GM21737 (cell line): ENCODE data around the gene FERMT2.

ENCODE experiments used
- ATAC-seq: cut with Tn5 transposase; IDR thresholded peaks from one replicate; pipeline ENCODE4 v1.9.1; 2021; ENCODE audit warnings: mild to moderate bottlenecking, moderate library complexity; ENCODE audit not compliant: unreplicated experiment

The FERMT2 gene

DNA sequence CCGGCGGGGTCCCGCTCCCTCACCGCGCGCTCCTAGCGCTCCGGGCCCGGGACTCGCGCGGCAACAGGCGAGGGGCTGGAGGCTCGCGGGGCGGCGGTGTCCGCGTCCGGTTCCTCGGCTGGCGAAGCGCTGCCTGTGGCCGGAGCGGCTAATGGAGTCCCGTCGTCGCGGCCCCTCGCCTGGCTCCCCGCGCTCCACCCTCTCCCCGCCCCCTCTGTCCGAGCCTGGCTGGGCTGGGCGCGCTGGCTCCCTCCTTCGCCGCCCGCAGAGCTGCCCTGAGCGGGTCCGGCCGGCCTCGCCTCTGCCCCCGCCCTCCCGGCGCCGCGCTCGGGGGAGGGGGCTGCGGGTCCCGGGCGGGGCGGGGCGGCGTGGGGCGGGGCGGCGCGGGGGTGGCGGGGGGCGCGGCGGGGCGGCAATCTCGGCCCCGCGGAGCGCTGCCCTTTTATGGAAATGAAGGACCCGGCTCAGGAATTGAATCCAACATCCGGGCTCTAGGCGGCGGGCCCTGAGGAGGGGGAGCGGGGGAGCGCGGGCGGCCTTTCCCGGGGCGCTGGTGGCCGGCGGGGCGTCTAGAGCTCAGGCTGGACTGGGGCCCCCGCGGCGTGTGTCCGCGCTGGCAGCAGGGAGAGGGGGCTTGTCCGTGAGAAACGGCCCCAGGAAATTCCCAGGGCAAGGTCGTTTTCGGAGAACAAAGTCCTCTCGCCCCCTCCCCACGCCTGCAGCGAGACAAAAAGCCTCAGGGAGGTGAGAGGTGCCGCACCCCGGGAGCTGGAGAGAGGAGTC lies at the start of gene FERMT2:
Gene FERMT2 (minus strand): TSS at position 153 of the 783 bp plus-strand sequence. CDS start 482 bp downstream, outside the sequence.
- no peak for ATAC-seq

GRCh38 chr14:52998376-52999015 lies 47.6 kb upstream of the FERMT2 start:
- no peak for ATAC-seq

DNA sequence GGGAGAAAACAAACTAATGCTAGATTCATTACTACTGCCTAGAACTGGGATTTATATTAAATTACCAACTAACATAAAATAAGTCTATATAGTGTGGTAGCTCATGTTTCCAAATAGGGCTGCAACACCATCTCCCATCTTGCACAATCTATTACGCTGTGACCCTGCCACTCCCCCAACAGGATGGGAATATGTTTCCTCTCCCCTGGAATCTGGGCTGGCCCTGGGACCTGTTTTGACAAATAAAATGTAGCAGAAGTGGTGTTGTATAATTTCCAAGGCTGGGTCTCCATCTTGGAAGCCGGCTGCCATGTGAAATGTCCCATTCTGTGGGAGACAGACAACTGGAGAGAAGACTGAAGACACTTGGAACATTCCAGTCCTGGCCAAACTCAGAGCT lies 45.6 kb upstream of the FERMT2 start:
- no peak for ATAC-seq

DNA sequence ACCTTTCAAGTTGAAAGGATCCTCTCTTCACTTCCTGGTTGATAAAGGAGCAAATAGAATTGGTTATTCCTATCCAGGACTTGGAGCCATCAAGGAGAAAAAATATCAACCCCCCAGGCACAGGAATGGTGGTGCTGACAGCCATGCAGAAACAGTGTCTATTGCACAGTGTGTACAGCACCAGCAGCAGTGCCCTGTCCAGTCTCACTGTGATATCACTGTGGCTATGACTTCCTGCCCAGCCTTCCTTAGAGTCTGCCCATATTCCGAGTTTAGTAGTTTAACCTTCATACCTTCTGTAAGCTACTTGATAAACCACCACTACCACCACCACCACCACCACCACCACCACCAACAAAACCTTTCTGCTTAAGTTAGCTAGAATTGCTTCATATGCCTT lies 45.1 kb upstream of the FERMT2 start:
- ATAC-seq, result no peak

- ATAC-seq, result no peak
These were observed 41.5 kb upstream of the FERMT2 start for GRCh38 chr14:52992236-52992870.

DNA sequence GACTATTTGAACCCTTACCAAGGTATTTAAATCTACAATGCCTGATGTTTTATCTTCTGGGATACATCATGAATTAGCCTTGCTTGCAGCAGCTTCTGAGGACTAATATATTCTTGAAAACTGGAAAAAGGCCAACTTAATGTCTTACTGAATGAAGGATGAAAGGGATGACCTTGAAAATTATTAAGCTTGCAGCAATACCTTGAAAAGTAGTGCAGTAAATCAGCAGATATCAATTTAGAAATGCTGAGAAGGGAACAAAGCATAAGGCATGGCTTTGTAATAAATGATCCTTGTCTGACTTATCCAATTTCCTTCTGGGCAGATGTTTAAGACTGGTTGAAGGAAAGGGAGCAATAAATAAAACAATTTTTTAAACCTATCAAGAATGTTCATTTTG lies 37.3 kb upstream of the FERMT2 start:
- ATAC-seq, result no peak

DNA sequence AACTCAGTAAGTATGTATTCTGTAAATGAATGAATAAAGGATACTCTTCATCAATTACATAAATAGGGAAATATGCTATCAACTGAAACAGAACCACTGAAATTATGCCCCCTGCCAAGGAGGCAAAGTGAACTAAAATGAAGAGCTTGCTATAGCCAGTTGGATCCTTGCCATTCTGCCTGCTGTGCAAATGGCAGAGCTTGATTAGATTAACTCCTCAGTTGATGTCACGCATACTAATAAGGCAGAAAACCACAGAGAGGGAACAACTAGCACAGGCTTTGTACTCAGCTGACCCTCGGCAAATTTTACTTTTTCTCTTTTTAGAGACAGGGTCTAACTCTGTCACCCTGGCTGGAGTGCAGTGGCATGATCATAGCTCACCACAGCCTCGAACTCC lies 36.7 kb upstream of the FERMT2 start:
- ATAC-seq, result no peak

- no peak for ATAC-seq
These were observed 36.2 kb upstream of the FERMT2 start for GRCh38 chr14:52987042-52987441.

DNA sequence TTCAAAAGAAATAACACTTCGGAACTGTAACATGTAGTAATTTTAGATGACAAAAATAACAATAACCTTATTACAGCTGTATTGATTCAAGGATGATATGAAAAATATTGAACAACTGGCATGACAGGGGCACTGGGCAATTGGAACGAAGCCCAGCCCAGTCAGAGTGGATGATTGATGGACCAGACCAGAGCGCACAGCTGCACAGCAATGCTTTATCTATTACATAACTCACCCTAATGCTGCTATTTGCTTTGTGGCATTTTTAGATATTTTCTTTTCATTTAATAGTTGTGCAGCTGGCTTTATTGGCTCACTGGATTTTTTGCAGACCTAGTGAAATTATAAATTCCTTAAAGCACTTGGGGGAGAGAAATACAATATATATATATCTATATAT lies 26.9 kb upstream of the FERMT2 start:
- ATAC-seq, result no peak

DNA sequence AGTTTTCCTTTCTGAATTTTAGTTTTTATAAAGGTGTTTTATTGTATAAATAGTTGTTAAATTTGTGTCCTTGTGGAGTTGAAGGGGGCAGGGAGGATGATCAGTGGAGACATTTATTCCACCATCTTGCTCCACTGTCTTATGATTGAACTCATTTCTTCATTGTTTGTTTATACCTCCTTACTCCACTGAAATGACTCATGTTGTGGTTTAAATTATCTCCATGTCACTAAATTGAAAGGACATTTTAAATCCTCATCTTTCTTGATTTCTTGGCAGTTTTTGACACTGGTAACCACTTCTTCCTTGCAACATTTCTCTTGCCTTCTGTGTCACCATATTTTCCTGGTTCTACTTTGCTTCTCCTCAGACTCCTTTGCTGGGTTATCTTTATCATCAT lies 23.6 kb upstream of the FERMT2 start:
- ATAC-seq, result no peak

GRCh38 chr14:52961060-52961639 lies 10.3 kb upstream of the FERMT2 start:
- no peak for ATAC-seq

DNA sequence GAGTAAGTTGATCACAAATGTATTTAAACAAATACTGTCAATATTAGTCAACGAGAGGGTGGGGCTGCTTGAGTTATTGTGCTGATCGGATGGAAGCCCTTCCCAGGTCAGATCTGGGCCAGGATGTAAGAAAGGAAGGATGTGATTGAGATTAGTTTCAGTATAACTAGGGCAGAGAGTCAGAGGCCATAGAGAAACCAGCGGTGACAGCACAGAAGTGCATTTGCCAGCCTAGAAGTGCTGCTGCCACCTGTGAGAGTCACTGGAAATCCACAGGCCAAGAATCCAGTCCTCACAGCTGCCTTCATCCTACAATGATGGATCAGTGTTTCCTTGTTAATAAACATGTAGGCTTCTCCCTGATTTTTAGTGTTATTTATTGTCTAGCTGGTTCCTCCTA lies 9.8 kb upstream of the FERMT2 start:
- no peak for ATAC-seq

- no peak for ATAC-seq
These were observed 3.7 kb upstream of the FERMT2 start for GRCh38 chr14:52954346-52955214.

DNA sequence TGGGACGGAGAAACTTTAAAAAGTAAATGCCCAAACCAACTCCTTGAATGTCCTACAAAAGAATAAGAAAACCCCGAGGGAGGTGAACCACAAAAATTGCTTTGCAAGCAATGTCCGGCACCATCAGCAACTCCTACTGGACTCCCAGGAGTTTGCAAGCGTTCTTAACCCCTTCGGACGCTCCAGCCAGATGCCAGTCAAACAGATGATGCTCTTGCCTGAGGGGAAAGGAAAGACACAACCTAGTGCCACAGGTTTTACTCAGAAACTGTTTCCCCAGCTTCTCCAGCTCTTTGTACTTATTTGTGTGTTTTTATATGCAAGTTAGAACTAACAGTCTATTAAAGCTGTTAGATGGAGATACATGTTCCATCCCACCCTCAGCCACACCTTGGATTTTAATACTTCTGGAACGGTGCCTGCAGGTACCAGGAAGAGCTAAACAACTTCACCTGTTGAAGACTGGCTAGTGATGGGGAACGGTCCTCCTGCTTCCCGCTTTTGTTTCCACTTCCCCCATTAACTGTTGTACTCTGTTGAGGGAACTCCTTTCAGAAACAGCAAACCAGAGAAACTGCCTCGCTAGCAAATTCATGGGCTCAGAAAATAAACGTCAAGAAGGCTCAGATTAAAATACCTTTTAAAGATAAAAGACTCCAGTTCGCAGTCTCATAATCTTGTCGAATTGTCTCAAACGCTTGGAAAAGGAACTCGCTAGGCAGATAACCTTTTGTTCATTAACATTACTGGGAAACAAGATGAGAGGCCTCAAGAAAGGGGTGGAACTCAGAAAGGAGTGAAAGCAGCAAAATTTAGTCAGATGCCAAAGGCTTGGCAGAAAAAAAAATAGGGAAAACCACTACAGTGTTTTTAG lies 1.1 kb upstream of the FERMT2 start:
- no peak for ATAC-seq

- no peak for ATAC-seq
These were observed 396 bp downstream of the FERMT2 start for GRCh38 chr14:52950410-52950897.

- no peak for ATAC-seq
These were observed 990 bp downstream of the FERMT2 start for GRCh38 chr14:52949711-52950409.

GRCh38 chr14:52949249-52949648 lies 1.6 kb downstream of the FERMT2 start:
- ATAC-seq, result no peak

- no peak for ATAC-seq
These were observed 2.0 kb downstream of the FERMT2 start for GRCh38 chr14:52948836-52949235.

- ATAC-seq, result no peak
These were observed 2.8 kb downstream of the FERMT2 start for GRCh38 chr14:52948039-52948438.
